ENCODE results near the gene GTF2A2. TPM values are rescaled to one million over a fixed set of nuclear protein-coding genes. Genes with fewer than 3 reads are reported as not detected.
A peak's percentile ranks its signal among the peaks of the same experiment; 100 is the strongest.

Gene GTF2A2
- polyA plus RNA-seq, 3 donors, result 126 to 166 (median 133) TPM

DNA sequence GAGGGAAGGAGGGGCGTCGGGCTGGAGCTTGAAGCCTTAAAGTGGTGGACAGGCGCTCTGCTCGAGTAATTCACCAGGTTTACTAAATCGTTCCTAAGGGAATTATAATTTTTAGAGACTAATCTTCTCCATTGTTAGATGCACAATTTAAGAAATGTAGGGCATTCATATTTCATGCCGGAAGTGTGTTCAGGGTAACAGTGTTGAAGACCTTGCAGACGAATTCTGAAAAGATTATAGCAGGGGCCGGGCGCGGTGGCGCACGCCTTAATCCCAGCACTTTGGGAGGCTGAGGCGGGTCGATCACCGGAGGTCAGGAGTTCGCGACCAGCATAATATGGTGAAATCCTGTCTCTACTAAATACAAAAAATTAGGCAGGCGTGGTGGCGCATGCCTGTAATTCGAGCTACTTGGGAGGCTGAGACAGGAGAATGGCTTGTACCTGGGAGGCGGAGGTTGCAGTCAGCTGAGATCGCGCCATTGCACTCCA, 365 bp upstream of the GTF2A2 start:
- Mint-ChIP-seq H3K4me3 (peak overlapping the region in 1 of 2 donors; percentile 82), H3K27ac (peak overlapping the region in 6 of 7 donors; percentile 83 to 94 (median 91)), H3K9me3 (peaks cover 0 to 3% (median 0%) of the 10 kb centered on the region in 7 donors), H3K4me1 (peaks cover 2% of the 10 kb centered on the region), H3K36me3 (peaks cover 28 to 44% of the 10 kb centered on the region in 2 donors), H3K27me3 (ENCODE audit: low read depth in 3 of 3) (no peaks in the 10 kb centered on the region)
- WGBS (ENCODE audit: insufficient coverage), result 27% methylated on average over 9 of the region's 23 CpGs
- Histone ChIP-seq H3K79me2 (ENCODE audit: insufficient read depth, low read length) (peaks cover 54% of the 10 kb centered on the region), H3K36me3 (replicated peaks in 1 of 2; ENCODE audit: control insufficient read depth in 1 of 2, insufficient read depth in 2 of 2, low read length in 2 of 2) (peaks cover 32 to 54% of the 10 kb centered on the region in 2 donors), H3K9me3 (replicated peaks in 1 of 2; ENCODE audit: control insufficient read depth in 1 of 2, insufficient read depth in 1 of 2, low read length in 2 of 2) (no peaks in the 10 kb centered on the region), H3K4me2 (replicated peaks; ENCODE audit: extremely low read depth, low read length, poor library complexity, severe bottlenecking) (peak overlapping the region; percentile 97), H4K20me1 (ENCODE audit: insufficient read depth, low read length) (peaks cover 66% of the 10 kb centered on the region), H3K27me3 (ENCODE audit: control insufficient read depth in 2 of 2, insufficient read depth in 2 of 2, low read length in 2 of 2) (no peaks in the 10 kb centered on the region), H3K4me1 (ENCODE audit: control insufficient read depth in 1 of 2, insufficient read depth in 2 of 2, low read length in 2 of 2) (peaks cover 18 to 25% of the 10 kb centered on the region in 2 donors), H3K27ac (ENCODE audit: low read depth in 1 of 2, low read length in 2 of 2) (peak overlapping the region; percentile 81 to 90), H3K4me3 (replicated peaks in 1 of 3; ENCODE audit: low read depth in 2 of 3, low read length in 3 of 3) (peak overlapping the region in 2 of 3 experiments; percentile 82 to 85), H2AFZ (ENCODE audit: insufficient read depth, low read depth, low read length, poor library complexity, severe bottlenecking) (peak overlapping the region; percentile 85), H3K9ac (ENCODE audit: insufficient read depth, low read length, poor library complexity, severe bottlenecking) (no peak overlapping the region)
- no peak for TF ChIP-seq CTCF (IDR thresholded peaks at IDR 0.05)
- no peak for DNase-seq
- intact Hi-C loops (cut with micrococcal nuclease), result no loop called here

GRCh38 chr15:59654046-59654445, 3.3 kb downstream of the GTF2A2 start:
- Mint-ChIP-seq H3K36me3 (peaks cover 24 to 32% of the 10 kb centered on the region in 2 donors), H3K4me1 (peaks cover 2% of the 10 kb centered on the region), H3K9me3 (peaks cover 0 to 6% (median 3%) of the 10 kb centered on the region in 7 donors), H3K27me3 (ENCODE audit: low read depth in 3 of 3) (no peaks in the 10 kb centered on the region), H3K27ac (no peak overlapping the region), H3K4me3 (no peak overlapping the region)
- peaks cover 35 to 54% of the 10 kb centered on the region in 2 donors for H3K36me3 ChIP-seq (replicated peaks in 1 of 2; ENCODE audit: control insufficient read depth in 1 of 2, insufficient read depth in 2 of 2, low read length in 2 of 2)
- WGBS (ENCODE audit: insufficient coverage), result 67% methylated on average over 1 of the region's 1 CpG
- no peaks in the 10 kb centered on the region for H3K27me3 ChIP-seq (ENCODE audit: control insufficient read depth in 2 of 2, insufficient read depth in 2 of 2, low read length in 2 of 2)
- peaks cover 18 to 25% of the 10 kb centered on the region in 2 donors for H3K4me1 ChIP-seq (ENCODE audit: control insufficient read depth in 1 of 2, insufficient read depth in 2 of 2, low read length in 2 of 2)
- H3K9ac ChIP-seq (ENCODE audit: insufficient read depth, low read length, poor library complexity, severe bottlenecking), result no peak overlapping the region
- no peak for TF ChIP-seq CTCF (IDR thresholded peaks at IDR 0.05)
- DNase-seq, result peak in 1 of 3 donors; percentile 6
- H4K20me1 ChIP-seq (ENCODE audit: insufficient read depth, low read length), result peaks cover 59% of the 10 kb centered on the region
- H3K27ac ChIP-seq (ENCODE audit: low read depth in 1 of 2, low read length in 2 of 2), result peak overlapping the region in 1 of 2 donors; percentile 8
- no peaks in the 10 kb centered on the region for H3K9me3 ChIP-seq (replicated peaks in 1 of 2; ENCODE audit: control insufficient read depth in 1 of 2, insufficient read depth in 1 of 2, low read length in 2 of 2)
- no peak overlapping the region for H2AFZ ChIP-seq (ENCODE audit: insufficient read depth, low read depth, low read length, poor library complexity, severe bottlenecking)
- peaks cover 68% of the 10 kb centered on the region for H3K79me2 ChIP-seq (ENCODE audit: insufficient read depth, low read length)
- H3K4me2 ChIP-seq (replicated peaks; ENCODE audit: extremely low read depth, low read length, poor library complexity, severe bottlenecking), result no peak overlapping the region
- intact Hi-C loops (cut with micrococcal nuclease), result no loop called here
- no peak overlapping the region for H3K4me3 ChIP-seq (replicated peaks in 1 of 3; ENCODE audit: low read depth in 2 of 3, low read length in 3 of 3)
